Measurements from ENCODE around the gene P2RX2.

P2RX2 gene

GRCh38 chr12:132618683-132619043 lies at the start of gene P2RX2:
P2RX2 (plus strand) TSS chr12:132618776; CDS start chr12:132618817, 41 bp downstream.
- DNase-seq (ENCODE audit: low spot score): no peak
- TF ChIP-seq CTCF (IDR thresholded peaks at IDR 0.05; ENCODE audit: extremely low read depth, insufficient read depth, missing control alignments): no peak
- in situ Hi-C loops (cut with MboI; ENCODE audit: low pct_unique_long_range_greater_than_20kb, low sequenced_read_pairs, unreplicated experiment): loop anchor here (25.0 kb wide), 1 partner anchor 206 kb away; no protein-coding TSS in a partner anchor

DNA sequence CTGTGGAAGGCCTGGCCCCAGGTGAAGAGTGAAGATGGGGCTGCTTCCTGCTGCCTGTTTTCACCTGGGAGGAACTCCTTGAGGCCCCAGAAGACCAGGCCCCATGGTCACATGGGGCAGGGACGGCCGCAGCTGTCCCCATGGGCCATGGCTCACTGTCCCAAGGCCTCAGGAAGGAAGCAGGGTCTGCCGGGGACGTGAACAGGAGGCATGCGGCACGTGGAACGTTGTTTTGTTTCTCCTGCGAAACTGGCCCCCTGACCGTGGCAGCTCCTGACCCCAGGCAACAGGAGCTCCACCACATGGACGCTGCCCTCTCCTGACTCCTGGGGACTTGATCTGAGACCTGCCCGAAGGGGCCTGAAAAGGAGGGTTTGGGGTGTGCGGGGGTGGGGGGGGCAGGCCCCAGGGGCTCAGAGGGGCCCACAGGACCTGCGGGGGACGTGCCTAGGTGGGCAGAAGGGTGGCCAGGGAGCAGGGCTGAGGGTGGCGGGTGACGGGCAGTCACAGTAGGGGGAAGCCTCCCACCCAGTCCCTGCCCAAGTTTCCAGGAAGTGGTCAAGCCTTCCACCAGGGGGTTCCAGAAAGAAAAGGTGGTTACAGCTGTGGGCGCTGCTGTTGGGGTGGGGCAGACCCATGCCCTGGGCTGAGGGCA lies 49.6 kb upstream of the P2RX2 start:
- no peak for DNase-seq (ENCODE audit: low spot score)
- in situ Hi-C loops (cut with MboI; ENCODE audit: low pct_unique_long_range_greater_than_20kb, low sequenced_read_pairs, unreplicated experiment): no loop called here
- TF ChIP-seq CTCF (IDR thresholded peaks at IDR 0.05; ENCODE audit: extremely low read depth, insufficient read depth, missing control alignments): no peak

DNA sequence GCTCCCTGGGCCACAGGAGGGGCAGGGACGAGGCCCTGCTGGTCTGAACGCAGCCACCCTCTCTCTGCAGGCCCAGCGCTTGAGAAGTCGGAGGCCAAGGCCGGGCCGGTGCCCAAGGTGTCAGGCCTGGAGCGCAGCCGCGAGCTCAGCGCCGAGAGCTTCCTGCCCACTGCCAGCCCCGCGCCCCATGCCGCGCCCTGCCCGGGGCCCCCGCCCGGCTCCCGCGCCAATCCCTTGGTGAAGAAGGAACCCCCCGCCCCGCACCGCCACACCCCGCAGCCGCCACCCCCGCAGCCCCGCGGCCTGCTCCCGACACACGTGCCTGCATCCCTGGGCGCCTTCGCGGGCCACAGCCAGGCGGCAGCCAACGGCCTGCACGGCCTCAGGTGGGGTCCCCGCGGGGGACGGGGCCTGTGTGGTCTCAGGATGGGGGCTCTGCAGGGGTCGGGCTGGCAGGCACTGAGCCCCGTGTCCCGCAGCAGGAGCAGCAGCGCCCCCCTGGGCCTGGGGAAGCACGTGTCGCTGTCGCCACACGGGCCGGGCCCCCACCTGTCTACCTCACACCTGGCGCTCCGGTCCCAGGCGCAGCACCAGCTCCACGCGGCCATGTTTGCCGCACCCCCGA lies 48.6 kb upstream of the P2RX2 start:
- in situ Hi-C loops (cut with MboI; ENCODE audit: low pct_unique_long_range_greater_than_20kb, low sequenced_read_pairs, unreplicated experiment): no loop called here
- no peak for TF ChIP-seq CTCF (IDR thresholded peaks at IDR 0.05; ENCODE audit: extremely low read depth, insufficient read depth, missing control alignments)
- no peak for DNase-seq (ENCODE audit: low spot score)

- in situ Hi-C loops (cut with MboI; ENCODE audit: low pct_unique_long_range_greater_than_20kb, low sequenced_read_pairs, unreplicated experiment): no loop called here
- TF ChIP-seq CTCF (IDR thresholded peaks at IDR 0.05; ENCODE audit: extremely low read depth, insufficient read depth, missing control alignments): no peak
- no peak for DNase-seq (ENCODE audit: low spot score)
Observed at GRCh38 chr12:132570635-132571034, 47.9 kb upstream of the P2RX2 start.

- no peak for DNase-seq (ENCODE audit: low spot score)
- in situ Hi-C loops (cut with MboI; ENCODE audit: low pct_unique_long_range_greater_than_20kb, low sequenced_read_pairs, unreplicated experiment): no loop called here
- TF ChIP-seq CTCF (IDR thresholded peaks at IDR 0.05; ENCODE audit: extremely low read depth, insufficient read depth, missing control alignments): no peak
Observed at GRCh38 chr12:132571051-132571450, 47.5 kb upstream of the P2RX2 start.

DNA sequence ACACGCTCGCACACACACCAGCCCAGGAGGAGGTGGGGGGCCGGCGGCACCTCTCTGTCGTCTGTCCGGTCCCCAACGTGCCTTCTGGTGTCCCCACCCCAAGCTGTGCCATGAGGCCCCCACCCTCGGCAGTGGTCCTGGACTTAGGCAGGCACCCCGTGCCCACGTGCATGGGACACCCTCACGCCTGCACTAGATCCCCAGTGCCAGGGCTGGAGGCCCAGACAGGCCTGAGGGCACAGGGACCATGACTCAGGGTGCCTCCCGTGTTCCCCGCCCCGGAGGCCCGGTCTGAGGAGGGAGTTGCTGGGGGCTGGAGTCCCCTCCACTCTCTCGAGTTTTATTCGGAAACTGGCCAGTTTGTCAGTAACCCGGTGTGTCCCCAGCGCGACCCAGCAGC lies 47.0 kb upstream of the P2RX2 start:
- no peak for TF ChIP-seq CTCF (IDR thresholded peaks at IDR 0.05; ENCODE audit: extremely low read depth, insufficient read depth, missing control alignments)
- DNase-seq (ENCODE audit: low spot score): no peak
- in situ Hi-C loops (cut with MboI; ENCODE audit: low pct_unique_long_range_greater_than_20kb, low sequenced_read_pairs, unreplicated experiment): no loop called here
